ENCODE results near the gene PPP2R3B. TPM values are rescaled to one million over a fixed set of nuclear protein-coding genes. Genes with fewer than 3 reads are reported as not detected.

The PPP2R3B gene
- total and polyA plus RNA-seq, 8 donors: 5.0 to 38.8 (median 6.9) TPM

GRCh38 chrX:362937-363620, 23.6 kb downstream of the PPP2R3B start:
- WGBS, 2 donors: 78 to 79% methylated on average over 38 of the region's 38 CpGs
- no peak for FAIRE-seq
- Histone ChIP-seq H3K27ac (no peak overlapping the region), H3K36me3 (peaks cover 0 to 12% (median 0%) of the 10 kb centered on the region in 3 donors), H3K27me3 (no peaks in the 10 kb centered on the region), H3K9me3 (no peaks in the 10 kb centered on the region), H3K4me3 (no peak overlapping the region), H3K4me1 (no peaks in the 10 kb centered on the region)
- no peak for ATAC-seq
- no peak for DNase-seq
- intact Hi-C loops (cut with DNase I): no loop called here
- no peak for TF ChIP-seq CTCF (IDR thresholded peaks at IDR 0.05)

DNA sequence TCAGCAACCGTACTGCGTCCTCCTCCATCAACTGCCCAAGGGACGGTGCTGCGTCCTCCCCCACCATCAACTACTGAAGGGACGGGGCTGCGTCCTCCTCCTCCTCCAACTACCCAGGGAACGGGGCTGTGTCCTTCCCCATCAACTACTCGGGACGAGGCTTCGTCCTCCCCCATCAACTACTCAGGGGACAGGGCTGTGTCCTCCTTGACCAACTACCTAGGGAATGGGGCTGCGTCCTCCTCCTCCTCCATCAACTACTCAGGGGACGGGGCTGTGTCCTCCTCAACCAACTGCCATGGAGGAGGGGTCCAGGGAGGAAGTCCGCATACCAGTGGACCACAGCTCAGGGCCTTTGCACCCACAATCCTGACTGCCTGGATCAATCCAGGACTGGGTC, 24.4 kb downstream of the PPP2R3B start:
- H3K4me1 ChIP-seq: no peaks in the 10 kb centered on the region
- DNase-seq: no peak
- WGBS, 2 donors: 96 to 98% methylated on average over 13 of the region's 13 CpGs
- no peaks in the 10 kb centered on the region for H3K9me3 ChIP-seq
- no peak for ATAC-seq
- intact Hi-C loops (cut with DNase I): no loop called here
- H3K36me3 ChIP-seq: peaks cover 0 to 12% (median 0%) of the 10 kb centered on the region in 3 donors
- no peak overlapping the region for H3K27ac ChIP-seq
- TF ChIP-seq CTCF (IDR thresholded peaks at IDR 0.05): no peak
- H3K27me3 ChIP-seq: no peaks in the 10 kb centered on the region
- no peak overlapping the region for H3K4me3 ChIP-seq
- FAIRE-seq: no peak

GRCh38 chrX:361231-362145, 25.2 kb downstream of the PPP2R3B start:
- FAIRE-seq (no peak), DNase-seq (no peak), ATAC-seq (no peak)
- no peaks in the 10 kb centered on the region for H3K27me3 ChIP-seq
- H3K4me3 ChIP-seq: no peak overlapping the region
- no peak for TF ChIP-seq CTCF (IDR thresholded peaks at IDR 0.05)
- no peaks in the 10 kb centered on the region for H3K4me1 ChIP-seq
- intact Hi-C loops (cut with DNase I): no loop called here
- peaks cover 0 to 12% (median 0%) of the 10 kb centered on the region in 3 donors for H3K36me3 ChIP-seq
- no peak overlapping the region for H3K27ac ChIP-seq
- H3K9me3 ChIP-seq: no peaks in the 10 kb centered on the region
- WGBS, 2 donors: 96 to 98% methylated on average over 54 of the region's 54 CpGs

DNA sequence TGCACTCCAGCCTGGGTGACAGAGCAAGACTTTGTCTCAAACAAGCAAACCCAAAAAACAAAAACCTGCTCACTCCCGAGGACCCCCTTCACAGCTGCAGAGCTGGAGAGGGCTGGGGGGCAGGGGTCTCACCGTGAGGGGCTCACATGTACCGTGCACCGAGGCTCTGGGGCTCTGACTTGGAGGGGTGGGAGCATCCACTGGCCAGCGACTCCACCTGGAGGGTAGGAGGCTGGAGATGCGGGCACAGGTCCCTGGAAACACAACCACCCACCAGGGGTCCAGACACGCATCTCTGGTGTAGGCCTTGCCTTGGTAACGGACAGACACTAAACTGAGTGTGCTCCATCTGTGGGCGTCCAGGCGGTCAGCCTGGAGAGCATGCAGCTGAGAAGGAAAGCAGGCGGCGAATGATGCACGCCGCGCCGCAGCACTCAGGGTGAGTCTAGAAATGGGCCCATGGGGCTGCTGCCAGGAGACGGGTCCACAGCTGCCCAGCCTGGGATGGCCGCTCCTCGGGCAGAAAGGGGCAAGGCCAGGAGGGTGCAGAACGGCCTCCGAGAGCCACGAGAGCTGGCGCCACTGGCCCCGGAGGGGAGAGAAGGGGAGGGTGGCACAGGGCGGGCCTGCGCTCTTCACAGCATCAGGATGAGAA, 26.1 kb downstream of the PPP2R3B start:
- FAIRE-seq (no peak), DNase-seq (no peak), ATAC-seq (no peak)
- intact Hi-C loops (cut with DNase I): no loop called here
- Histone ChIP-seq H3K9me3 (no peaks in the 10 kb centered on the region), H3K27me3 (no peaks in the 10 kb centered on the region), H3K36me3 (peaks cover 0 to 12% (median 0%) of the 10 kb centered on the region in 3 donors), H3K4me3 (no peak overlapping the region), H3K27ac (no peak overlapping the region), H3K4me1 (no peaks in the 10 kb centered on the region)
- no peak for TF ChIP-seq CTCF (IDR thresholded peaks at IDR 0.05)
- 93 to 94% methylated on average over 25 to 26 of the region's 26 CpGs for WGBS, 2 donors
